GM19455 (cell line): Measurements from ENCODE around the gene SPAG17.

ENCODE experiments used
- ATAC-seq: cut with Tn5 transposase; IDR thresholded peaks from one replicate; pipeline ENCODE4 v1.9.1; 2021; ENCODE audit not compliant: unreplicated experiment

The SPAG17 gene

DNA sequence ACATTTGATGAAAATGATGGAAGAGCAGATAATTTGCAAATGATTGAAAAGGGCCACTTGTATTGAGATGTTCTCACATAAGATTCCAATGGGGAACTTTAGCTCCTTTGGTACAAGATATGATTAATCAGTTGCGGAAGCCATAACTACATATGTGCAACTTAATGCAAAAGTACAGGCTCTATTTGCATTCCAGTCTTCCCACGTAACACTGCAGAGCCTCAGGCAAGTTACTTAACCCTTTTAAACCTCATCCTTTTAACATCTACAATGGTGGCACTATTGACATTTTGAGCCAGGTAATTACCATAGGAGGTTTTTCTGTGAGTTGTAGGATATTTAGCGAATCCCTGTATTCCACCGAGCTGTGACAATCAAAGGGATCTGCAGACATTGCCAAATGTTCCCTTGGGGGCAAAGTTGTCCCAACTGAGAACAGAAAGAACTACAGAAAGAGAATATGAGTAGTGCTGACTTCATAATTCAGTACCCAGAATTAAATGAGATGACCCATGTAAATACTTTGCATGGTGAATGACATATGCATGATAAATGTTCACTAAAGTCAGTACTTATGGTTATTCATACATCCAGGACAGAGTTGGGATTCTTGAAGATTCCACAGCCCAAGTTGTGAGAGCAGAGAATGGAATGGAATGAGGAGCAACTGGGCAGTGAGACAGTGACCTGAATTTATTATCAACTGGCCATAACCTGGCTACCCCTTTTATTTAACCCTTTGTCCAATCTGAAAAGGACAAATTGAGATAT lies 62.6 kb downstream of the SPAG17 start:
- no peak for ATAC-seq

DNA sequence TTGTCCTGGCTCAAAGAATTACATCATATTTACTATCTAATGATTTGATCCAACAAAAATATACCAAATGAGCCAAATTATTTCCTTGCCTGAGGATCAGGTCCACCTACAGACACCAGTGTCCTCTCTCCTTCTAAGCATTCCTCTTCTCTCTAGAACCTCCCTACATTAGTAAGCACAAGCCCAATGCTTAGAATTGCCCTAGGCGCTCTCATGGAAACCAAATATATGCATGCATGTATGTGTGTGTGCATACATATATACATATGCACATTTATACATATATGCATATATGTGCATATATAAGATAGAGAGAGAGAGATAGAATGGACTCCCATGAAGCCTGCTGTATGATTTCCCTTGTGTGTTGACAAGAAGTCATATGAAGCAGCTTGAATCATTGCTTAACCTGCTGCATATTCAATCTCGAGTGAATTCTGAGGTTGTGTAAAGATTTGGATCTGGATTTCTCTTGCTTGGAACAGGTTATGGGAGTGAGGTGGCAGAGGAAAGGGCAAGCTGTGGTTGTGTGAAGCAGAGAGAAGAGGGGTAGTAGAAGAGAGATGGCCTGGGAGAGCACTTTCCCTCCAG lies 66.1 kb downstream of the SPAG17 start:
- ATAC-seq, result no peak

DNA sequence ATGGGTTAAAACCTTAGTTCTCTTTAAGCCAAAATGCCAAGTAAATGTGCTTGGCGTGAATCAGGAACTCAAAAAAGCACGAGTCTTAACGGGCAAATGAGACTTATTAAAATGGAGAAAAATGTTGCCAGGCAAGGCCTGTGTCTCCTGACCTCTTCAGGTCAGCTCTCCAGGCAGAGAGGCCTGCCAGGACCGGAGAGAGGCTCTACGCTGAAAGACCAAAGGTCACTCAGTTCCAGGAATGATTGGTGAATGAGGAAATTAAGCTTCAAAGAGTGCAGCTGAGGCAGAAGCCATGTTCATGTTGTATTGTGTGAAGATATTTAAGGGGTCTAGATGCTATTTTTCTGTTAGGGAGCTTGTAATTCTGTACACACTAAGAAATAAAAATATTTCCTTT lies 66.6 kb downstream of the SPAG17 start:
- ATAC-seq, result no peak

- no peak for ATAC-seq
Measured at GRCh38 chr1:118117521-118117920, 67.5 kb downstream of the SPAG17 start.

DNA sequence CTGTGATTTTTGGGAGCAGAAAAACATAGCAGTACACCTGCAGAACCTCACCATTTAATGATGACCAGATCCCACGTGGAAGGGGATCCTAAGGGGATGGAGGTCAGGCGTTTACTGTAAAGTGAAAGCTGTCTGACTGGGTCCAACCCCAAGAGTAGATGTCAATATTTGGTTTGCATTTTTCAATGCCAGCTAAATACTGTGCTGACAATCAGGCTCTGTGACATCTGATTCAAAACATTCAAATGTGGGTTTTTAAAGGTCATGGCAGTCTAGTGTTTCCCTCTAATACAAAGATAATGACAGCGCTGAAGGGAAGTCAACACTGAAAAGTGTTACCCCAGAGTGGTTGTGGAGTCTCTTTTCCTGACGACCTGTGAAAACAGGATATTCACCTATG lies 68.1 kb downstream of the SPAG17 start:
- no peak for ATAC-seq

DNA sequence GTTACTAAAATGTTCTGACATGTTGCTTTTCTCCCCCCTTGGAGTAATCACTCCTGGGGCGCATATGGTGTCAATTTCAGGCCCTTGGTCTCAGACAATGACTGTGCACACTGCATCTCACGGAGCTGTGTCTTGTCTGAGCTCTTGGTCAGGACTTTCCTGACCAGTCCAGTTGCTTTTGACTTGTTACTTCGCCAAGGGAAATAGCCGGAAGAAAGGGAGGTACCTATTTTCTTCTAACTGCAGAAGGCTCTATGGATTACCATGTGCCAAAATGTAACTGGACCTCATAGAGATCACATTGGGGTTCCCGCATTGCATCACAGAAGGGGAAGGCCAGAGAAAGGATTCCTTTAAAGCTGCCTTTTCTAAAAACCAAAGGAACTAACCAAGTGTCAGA lies 68.6 kb downstream of the SPAG17 start:
- no peak for ATAC-seq

- ATAC-seq, result no peak
Measured at GRCh38 chr1:118115567-118116295, 69.3 kb downstream of the SPAG17 start.

DNA sequence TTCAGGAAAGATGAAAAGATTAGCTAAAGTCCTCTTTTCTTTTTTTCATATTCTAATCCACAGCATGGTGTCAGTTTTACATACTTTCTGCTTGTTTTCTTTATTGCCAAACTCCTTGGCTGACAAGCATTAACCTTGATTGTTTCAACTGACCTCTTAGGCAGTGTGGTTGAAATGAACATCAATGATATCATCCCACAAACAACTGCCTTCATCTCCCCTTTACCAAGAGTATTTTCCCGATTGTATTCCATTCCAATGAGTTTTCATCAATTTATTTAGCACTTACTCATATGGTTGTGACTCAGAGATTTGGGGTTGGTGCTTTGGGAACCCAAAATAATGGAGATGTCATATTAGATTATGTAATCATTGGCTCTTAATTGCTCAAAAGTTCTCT lies 71.8 kb downstream of the SPAG17 start:
- no peak for ATAC-seq

DNA sequence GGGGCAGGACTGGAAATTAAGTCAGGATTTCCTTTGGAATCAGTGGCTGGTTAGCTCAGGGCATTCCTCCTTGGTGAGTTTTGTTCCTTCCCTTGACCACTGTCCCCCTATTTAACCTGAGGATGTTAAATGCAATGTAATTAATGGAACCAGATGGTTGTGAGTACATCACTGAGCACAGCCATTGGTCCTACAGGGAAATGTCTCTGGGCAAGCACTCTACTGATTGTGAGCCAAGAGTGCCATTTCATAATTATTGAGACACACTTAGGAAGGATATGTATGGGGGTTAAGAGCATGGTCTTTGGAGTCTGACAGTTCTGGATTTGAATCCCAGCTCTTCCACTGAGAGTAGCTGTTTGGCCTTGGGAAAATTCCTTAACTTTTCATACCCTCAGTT lies 74.4 kb downstream of the SPAG17 start:
- no peak for ATAC-seq

GRCh38 chr1:118104951-118105350 lies 80.1 kb downstream of the SPAG17 start:
- no peak for ATAC-seq

GRCh38 chr1:118102445-118102844 lies 82.6 kb downstream of the SPAG17 start:
- ATAC-seq, result no peak

- ATAC-seq, result no peak
Measured at GRCh38 chr1:118101999-118102398, 83.0 kb downstream of the SPAG17 start.

DNA sequence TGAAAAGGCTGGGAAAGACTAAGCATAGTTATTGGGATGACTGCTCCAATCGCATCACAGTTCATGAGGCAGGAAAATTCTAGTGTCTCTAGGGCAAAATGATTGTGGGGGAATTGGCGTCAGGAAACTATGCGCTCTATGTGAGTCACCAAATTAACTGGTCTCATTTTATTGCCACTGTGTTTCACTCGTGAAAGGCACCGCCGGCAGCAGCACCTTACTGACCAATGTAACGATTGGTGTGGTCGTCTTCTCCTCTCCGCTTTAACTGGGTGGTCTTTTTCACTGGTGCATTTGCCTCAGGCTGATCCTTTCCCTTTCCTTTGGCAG lies 83.5 kb downstream of the SPAG17 start:
- ATAC-seq, result no peak

DNA sequence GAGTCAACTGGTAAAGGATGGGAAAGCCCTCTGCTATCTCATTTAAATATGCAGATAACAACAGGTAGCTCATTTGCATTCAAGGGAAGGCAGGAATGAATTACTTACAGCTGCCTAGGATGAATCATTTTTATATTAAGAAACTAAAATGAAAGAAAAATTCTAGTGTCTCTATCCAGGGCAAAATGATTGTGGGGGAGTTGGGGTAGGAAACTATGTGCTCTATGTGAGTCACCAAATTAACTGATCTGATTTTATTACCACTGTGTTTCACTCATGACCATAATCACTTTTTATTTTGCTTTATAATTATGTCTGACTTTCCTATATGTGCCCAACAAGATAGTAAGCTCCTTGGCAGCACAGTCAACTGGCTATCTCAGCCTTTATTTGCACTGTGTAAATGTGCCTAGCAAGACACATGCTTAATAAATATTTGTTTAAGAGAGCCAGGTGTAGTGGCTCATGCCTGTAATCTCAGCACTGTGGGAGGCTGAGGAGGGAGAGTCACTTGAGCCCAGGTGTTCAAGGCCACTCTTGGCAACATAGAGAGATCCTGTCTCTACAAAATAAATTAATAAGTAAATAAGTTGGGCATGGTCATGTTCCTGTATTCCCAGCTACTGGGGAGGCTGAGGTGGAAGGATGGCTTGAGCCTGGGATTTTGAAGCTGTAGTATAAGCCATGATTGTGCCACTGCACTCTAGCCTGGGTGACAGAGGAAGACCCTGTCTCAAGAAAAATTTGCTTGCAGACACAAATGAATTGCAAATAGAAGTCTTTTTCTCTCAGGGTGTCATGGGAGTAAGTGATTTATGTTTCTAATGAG lies 84.1 kb downstream of the SPAG17 start:
- no peak for ATAC-seq

- no peak for ATAC-seq
Measured at GRCh38 chr1:118099686-118100085, 85.3 kb downstream of the SPAG17 start.

GRCh38 chr1:118097622-118098348 lies 87.2 kb downstream of the SPAG17 start:
- ATAC-seq, result no peak

DNA sequence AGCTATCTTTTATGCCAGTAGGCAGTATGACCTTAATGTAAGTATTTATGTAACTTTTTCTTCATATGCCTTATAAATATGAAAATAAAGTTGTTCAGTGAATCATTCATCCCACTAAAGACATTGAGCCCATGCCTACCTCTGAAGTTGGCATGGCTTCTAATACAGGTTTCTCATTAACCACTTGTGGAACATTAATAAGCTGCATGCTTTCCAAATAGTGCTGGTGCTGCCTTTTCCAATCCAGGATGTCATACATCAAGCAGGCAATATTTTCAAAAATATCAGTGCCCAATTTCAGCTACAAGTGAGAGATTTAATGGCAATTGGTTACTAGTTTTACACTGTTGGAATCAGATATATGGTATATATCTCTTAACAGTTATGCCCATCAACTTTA lies 92.0 kb downstream of the SPAG17 start:
- no peak for ATAC-seq

DNA sequence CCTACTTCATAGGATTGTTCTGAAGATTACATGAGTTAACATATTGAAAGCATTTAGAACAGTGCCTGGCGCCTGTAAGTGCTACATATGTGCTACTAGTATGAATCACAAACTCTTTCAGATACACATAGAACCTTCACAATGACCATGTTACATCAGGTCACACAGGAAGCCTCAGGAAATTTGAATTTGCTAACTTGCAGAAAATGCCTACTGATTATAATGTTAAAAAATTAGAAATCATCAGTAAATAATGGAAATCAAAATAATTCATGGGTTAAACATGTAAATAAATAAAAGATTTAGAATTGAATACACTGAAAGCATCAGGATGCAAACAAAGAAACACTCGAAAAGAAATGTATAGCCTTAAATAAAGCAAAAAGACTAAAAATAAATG lies 94.9 kb downstream of the SPAG17 start:
- ATAC-seq, result no peak

DNA sequence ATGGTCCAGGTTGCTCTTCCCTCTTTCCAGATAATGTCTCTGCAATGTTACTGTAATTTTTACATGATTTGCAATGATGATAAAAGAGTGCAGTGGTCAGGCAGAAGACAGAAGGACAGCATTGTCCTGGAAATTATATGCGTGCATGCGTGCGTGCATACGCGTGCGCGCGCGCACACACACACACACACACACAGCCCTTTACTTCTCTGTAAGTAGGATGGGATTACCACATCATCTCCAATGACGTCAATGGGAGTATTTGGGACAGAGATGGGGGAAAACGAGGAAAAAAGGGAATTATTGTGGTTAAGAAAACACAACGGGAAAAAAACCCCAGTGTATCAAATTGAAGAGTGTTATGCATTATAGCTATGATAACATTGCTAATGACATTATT lies 99.7 kb downstream of the SPAG17 start:
- no peak for ATAC-seq

DNA sequence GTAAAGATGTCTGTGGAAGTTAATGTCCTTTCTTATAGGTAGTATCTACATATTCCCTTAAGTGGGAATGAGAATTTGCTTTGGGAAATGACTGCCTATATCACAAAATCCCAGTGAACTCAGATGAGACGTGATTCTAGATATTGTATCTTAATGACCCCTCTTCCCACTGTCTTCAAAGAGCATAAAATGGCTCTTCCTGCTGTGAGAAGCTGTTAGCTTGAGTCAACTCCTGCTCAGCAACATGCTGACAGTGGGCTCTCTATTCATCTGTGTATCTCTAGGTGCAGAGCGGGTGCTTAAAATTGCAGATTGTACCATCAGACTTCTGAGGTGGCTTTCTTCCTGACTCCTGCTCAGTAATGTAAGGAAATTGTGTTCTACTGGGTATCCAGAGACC lies 100.6 kb downstream of the SPAG17 start:
- no peak for ATAC-seq

GRCh38 chr1:118082984-118083383 lies 102.0 kb downstream of the SPAG17 start:
- ATAC-seq, result no peak
